Measurements from ENCODE around the gene USH2A. TPM values are rescaled to one million over a fixed set of nuclear protein-coding genes. Genes with fewer than 3 reads are reported as not detected.

The USH2A gene
- total RNA-seq, 1 donor from 2014 or later, result 0.55 TPM

DNA sequence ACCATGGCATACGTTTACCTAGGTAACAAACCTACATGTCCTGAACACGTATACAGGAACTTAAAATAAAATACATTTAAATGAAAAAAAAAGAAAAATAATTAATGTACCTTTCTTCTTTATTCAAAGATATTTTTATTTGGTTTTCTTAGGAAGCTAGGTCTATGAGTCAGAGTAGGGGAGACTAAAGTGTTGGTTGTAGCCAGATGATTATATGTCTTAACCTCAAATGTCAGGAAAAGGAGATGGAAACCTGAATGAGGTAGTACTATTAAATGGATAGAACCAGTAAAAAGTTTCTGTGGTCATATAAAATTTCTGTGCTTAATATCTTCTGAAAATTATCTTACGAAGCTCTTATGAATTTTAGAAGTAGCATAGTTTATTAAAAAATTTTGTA is 580.3 kb downstream of the USH2A start:
- peaks cover 4% of the 10 kb centered on the region for H3K9me3 Mint-ChIP-seq (ENCODE audit: low read depth)
- H3K4me1 Mint-ChIP-seq (ENCODE audit: low read depth), result no peaks in the 10 kb centered on the region
- H3K27ac Mint-ChIP-seq, result no peak overlapping the region
- TF ChIP-seq, protein P1, sequence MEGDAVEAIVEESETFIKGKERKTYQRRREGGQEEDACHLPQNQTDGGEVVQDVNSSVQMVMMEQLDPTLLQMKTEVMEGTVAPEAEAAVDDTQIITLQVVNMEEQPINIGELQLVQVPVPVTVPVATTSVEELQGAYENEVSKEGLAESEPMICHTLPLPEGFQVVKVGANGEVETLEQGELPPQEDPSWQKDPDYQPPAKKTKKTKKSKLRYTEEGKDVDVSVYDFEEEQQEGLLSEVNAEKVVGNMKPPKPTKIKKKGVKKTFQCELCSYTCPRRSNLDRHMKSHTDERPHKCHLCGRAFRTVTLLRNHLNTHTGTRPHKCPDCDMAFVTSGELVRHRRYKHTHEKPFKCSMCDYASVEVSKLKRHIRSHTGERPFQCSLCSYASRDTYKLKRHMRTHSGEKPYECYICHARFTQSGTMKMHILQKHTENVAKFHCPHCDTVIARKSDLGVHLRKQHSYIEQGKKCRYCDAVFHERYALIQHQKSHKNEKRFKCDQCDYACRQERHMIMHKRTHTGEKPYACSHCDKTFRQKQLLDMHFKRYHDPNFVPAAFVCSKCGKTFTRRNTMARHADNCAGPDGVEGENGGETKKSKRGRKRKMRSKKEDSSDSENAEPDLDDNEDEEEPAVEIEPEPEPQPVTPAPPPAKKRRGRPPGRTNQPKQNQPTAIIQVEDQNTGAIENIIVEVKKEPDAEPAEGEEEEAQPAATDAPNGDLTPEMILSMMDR (IDR thresholded peaks at IDR 0.05; ENCODE audit: unreplicated experiment), result no peak
- no peaks in the 10 kb centered on the region for H3K36me3 Mint-ChIP-seq (ENCODE audit: insufficient read depth)
- H3K4me3 Mint-ChIP-seq (ENCODE audit: low read depth), result no peak overlapping the region
- DNase-seq (ENCODE audit: low spot score, unreplicated experiment), result no peak
- no peaks in the 10 kb centered on the region for H3K27me3 Mint-ChIP-seq

DNA sequence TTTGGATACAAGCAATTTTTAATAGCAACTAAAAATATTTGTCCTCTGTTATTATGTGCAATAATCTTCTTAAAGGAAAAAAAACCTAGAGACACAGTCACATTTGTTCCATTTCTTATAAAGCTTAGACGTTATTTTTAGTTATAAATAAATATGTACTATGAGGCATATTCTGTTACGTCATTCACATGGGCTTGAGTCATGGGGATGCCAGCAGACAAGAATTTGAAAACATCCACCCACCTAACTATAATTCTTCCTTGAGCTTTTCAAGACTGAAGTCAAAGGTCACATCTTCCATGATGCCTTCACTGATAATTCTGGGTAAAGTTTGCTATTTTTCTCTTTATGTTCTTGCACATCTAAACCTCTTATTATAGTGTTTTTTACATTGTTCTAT is 587.3 kb downstream of the USH2A start:
- H3K9me3 Mint-ChIP-seq (ENCODE audit: low read depth), result peaks cover 14% of the 10 kb centered on the region
- H3K27ac Mint-ChIP-seq, result no peak overlapping the region
- H3K4me3 Mint-ChIP-seq (ENCODE audit: low read depth), result no peak overlapping the region
- no peaks in the 10 kb centered on the region for H3K27me3 Mint-ChIP-seq
- TF ChIP-seq, protein P1 (IDR thresholded peaks at IDR 0.05; ENCODE audit: unreplicated experiment), result no peak
- H3K4me1 Mint-ChIP-seq (ENCODE audit: low read depth), result no peaks in the 10 kb centered on the region
- DNase-seq (ENCODE audit: low spot score, unreplicated experiment), result no peak
- no peaks in the 10 kb centered on the region for H3K36me3 Mint-ChIP-seq (ENCODE audit: insufficient read depth)

DNA sequence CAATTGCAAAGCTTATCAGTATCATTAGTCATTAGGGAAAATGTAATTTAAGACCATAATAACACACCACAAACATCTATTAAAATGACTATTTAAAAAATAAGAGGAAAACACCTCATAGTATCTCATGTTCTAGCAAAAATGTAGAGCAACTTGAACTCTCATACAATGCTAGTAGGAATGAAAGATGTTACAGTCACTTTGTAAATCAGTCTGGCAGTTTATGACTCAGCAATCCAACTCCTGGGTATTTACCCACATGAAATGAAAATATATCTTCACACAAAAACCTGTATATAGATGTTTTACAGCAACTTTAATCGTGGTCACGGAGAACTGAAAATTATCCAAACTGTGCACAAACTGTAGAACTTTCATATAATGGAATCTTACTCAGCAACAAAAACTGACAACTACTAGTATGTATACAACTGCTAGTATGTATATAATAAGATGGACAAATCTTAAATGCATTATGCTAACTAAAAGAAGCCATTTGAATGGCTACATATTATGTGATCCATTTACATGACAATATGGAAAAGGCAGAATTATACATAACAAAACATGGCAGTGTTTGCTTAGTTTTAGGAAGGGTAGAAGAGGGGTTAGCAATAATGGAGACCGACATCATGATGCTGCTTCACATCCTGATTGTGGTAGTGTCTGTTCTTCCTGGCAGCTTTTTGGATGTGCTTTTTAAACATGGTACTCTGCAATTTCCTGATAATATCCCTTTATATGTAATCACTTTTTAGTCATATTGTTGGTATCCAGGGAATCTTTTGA is 589.1 kb downstream of the USH2A start:
- Mint-ChIP-seq H3K4me3 (ENCODE audit: low read depth) (no peak overlapping the region), H3K4me1 (ENCODE audit: low read depth) (no peaks in the 10 kb centered on the region), H3K9me3 (ENCODE audit: low read depth) (peaks cover 18% of the 10 kb centered on the region), H3K36me3 (ENCODE audit: insufficient read depth) (no peaks in the 10 kb centered on the region), H3K27me3 (no peaks in the 10 kb centered on the region), H3K27ac (no peak overlapping the region)
- TF ChIP-seq, protein P1 (IDR thresholded peaks at IDR 0.05; ENCODE audit: unreplicated experiment), result no peak
- no peak for DNase-seq (ENCODE audit: low spot score, unreplicated experiment)

DNA sequence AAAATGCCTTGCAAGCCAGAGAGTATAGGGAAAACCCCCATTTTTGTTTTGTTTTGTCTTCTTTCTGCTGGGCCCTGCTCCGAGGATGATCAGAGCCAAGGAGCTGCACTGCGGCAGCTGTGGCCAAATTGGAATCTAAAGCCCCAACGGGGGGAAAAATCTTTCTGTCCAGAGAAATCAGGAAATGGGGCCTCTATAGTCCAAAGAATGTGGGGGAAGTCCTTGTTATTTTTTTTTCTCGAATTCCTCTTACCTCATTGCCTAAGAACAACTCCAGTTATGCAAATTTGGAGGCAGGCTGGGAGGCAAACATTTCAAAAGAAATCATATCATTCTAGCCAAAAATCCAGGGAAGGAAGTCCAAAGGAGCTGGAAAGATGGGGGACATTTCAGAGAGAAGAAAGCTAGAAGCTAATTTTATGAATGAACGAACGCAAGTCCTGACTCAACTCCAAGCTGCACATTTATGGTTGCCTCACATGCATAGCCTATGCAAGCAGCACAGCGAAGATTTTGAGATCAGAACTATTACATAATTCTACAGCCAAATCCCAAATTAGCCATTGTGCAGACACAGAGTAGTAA is 592.9 kb downstream of the USH2A start:
- Mint-ChIP-seq H3K4me1 (ENCODE audit: low read depth) (no peaks in the 10 kb centered on the region), H3K27ac (no peak overlapping the region), H3K9me3 (ENCODE audit: low read depth) (peaks cover 18% of the 10 kb centered on the region), H3K4me3 (ENCODE audit: low read depth) (no peak overlapping the region), H3K27me3 (no peaks in the 10 kb centered on the region), H3K36me3 (ENCODE audit: insufficient read depth) (no peaks in the 10 kb centered on the region)
- no peak for DNase-seq (ENCODE audit: low spot score, unreplicated experiment)
- TF ChIP-seq, protein P1 (IDR thresholded peaks at IDR 0.05; ENCODE audit: unreplicated experiment), result no peak

DNA sequence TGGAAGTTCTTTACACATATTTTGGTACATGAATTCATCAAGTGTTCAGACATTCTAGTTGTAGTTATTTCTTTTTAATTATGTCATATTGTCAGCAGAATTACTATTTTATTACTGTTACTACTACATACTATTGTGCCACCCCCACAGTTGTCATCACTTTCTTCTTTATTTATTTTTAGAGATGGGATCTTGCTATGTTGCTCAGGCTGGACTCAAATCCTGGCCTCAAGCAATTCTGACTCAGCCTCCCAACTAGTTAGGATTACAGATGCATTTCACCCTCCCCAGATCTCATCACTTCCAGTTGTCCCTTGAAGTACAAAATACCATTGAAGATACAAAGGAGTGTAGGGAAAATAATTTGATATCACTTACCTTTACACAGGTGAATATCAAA is 598.2 kb downstream of the USH2A start:
- H3K27ac Mint-ChIP-seq, result no peak overlapping the region
- H3K4me1 Mint-ChIP-seq (ENCODE audit: low read depth), result no peaks in the 10 kb centered on the region
- TF ChIP-seq, protein P1 (IDR thresholded peaks at IDR 0.05; ENCODE audit: unreplicated experiment), result no peak
- no peak overlapping the region for H3K4me3 Mint-ChIP-seq (ENCODE audit: low read depth)
- peaks cover 3% of the 10 kb centered on the region for H3K9me3 Mint-ChIP-seq (ENCODE audit: low read depth)
- H3K27me3 Mint-ChIP-seq, result no peaks in the 10 kb centered on the region
- no peak for DNase-seq (ENCODE audit: low spot score, unreplicated experiment)
- no peaks in the 10 kb centered on the region for H3K36me3 Mint-ChIP-seq (ENCODE audit: insufficient read depth)
